Measurements from ENCODE around the gene MFAP3L. TPM values are rescaled to one million over a fixed set of nuclear protein-coding genes. Genes with fewer than 3 reads are reported as not detected.

MFAP3L gene
- total and polyA plus RNA-seq, 7 donors: 0.60 to 14.7 (median 4.9) TPM

- no peaks in the 10 kb centered on the region for H3K27me3 ChIP-seq
- H3K36me3 ChIP-seq: no peaks in the 10 kb centered on the region
- no peaks in the 10 kb centered on the region for H3K4me1 ChIP-seq
- H3K27ac ChIP-seq: no peak overlapping the region
- WGBS, 2 donors: 67 to 86% methylated on average over 4 of the region's 4 CpGs
- no peak overlapping the region for H3K4me3 ChIP-seq
- no peak for TF ChIP-seq EP300 (IDR thresholded peaks at IDR 0.05)
- no peak for TF ChIP-seq POLR2AphosphoS5 (IDR thresholded peaks at IDR 0.05)
- no peak for TF ChIP-seq CTCF (IDR thresholded peaks at IDR 0.05)
- TF ChIP-seq POLR2A (IDR thresholded peaks at IDR 0.05): no peak
- intact Hi-C loops (cut with DNase I): no loop called here
- no peak for DNase-seq
- H3K9me3 ChIP-seq: no peaks in the 10 kb centered on the region
Observed at GRCh38 chr4:169984745-169985144, 41.5 kb downstream of the MFAP3L start.

DNA sequence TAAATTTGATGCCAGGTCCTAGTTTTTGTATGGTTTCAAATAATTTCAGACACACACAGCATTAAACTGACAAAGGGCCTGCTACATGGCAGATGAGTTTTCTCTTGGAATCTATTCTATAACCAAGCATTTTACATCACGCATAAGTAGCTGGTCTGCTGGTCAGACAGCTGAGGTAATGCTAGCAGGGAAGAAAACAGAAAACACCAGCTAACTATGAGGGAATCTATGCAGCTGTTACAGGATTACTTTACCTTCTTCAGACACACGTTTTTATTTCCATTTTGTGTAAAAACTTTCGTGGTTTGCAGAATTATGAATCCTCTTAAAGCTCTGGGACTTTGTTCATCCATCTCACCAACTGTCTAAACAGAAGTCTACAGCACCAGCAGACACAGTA is 42.0 kb downstream of the MFAP3L start:
- WGBS, 2 donors: 55 to 61% methylated on average over 3 of the region's 3 CpGs
- Histone ChIP-seq H3K4me3 (no peak overlapping the region), H3K27me3 (no peaks in the 10 kb centered on the region), H3K4me1 (no peaks in the 10 kb centered on the region), H3K36me3 (no peaks in the 10 kb centered on the region), H3K27ac (no peak overlapping the region), H3K9me3 (no peaks in the 10 kb centered on the region)
- DNase-seq: no peak
- TF ChIP-seq CTCF (IDR thresholded peaks at IDR 0.05) (no peak), POLR2A (IDR thresholded peaks at IDR 0.05) (no peak), EP300 (IDR thresholded peaks at IDR 0.05) (no peak), POLR2AphosphoS5 (IDR thresholded peaks at IDR 0.05) (no peak)
- intact Hi-C loops (cut with DNase I): no loop called here

- Histone ChIP-seq H3K36me3 (no peaks in the 10 kb centered on the region), H3K27ac (no peak overlapping the region), H3K4me3 (no peak overlapping the region), H3K27me3 (no peaks in the 10 kb centered on the region), H3K9me3 (no peaks in the 10 kb centered on the region), H3K4me1 (no peaks in the 10 kb centered on the region)
- TF ChIP-seq CTCF (IDR thresholded peaks at IDR 0.05) (no peak), POLR2AphosphoS5 (IDR thresholded peaks at IDR 0.05) (no peak), EP300 (IDR thresholded peaks at IDR 0.05) (no peak), POLR2A (IDR thresholded peaks at IDR 0.05) (no peak)
- 76 to 85% methylated on average over 1 of the region's 1 CpG for WGBS, 2 donors
- intact Hi-C loops (cut with DNase I): no loop called here
- DNase-seq: no peak
Observed at GRCh38 chr4:169976951-169977350, 49.2 kb downstream of the MFAP3L start.

GRCh38 chr4:169975838-169976796 is 50.1 kb downstream of the MFAP3L start:
- TF ChIP-seq CTCF (IDR thresholded peaks at IDR 0.05): no peak
- no peak for TF ChIP-seq POLR2A (IDR thresholded peaks at IDR 0.05)
- no peak for TF ChIP-seq POLR2AphosphoS5 (IDR thresholded peaks at IDR 0.05)
- no peak for TF ChIP-seq EP300 (IDR thresholded peaks at IDR 0.05)
- no peak for DNase-seq
- H3K9me3 ChIP-seq: no peaks in the 10 kb centered on the region
- no peaks in the 10 kb centered on the region for H3K36me3 ChIP-seq
- no peaks in the 10 kb centered on the region for H3K4me1 ChIP-seq
- intact Hi-C loops (cut with DNase I): no loop called here
- H3K4me3 ChIP-seq: no peak overlapping the region
- no peak overlapping the region for H3K27ac ChIP-seq
- no peaks in the 10 kb centered on the region for H3K27me3 ChIP-seq
- WGBS, 2 donors: 49 to 70% methylated on average over 14 of the region's 14 CpGs
